MCF 10A (cell line): ENCODE data around the gene STARD9. TPM values are rescaled to one million over a fixed set of nuclear protein-coding genes. Genes with fewer than 3 reads are reported as not detected.

Experiments
- BruUV-seq: library from RNA; stranded (reverse); fragments of 400-500 nt; replicated peaks from 2 replicates; lab custom pipeline; 2021; lab: Mats Ljungman, UMichigan
- CTCF ChIA-PET: fragments of 300-600 bp; sonication (Branson Sonifier 250); formaldehyde crosslinking; extraction: SDS; loops from one replicate; lab custom pipeline; 2021; ENCODE audit warnings: antibody characterized with exemption, inconsistent platforms; lab: Yijun Ruan, JAX
- POLR2A ChIA-PET: fragments of 300-600, 350-650 bp; sonication (Branson Sonifier 250); formaldehyde crosslinking; extraction: SDS; loops from one replicate; lab custom pipeline; 2020; ENCODE audit warnings: antibody characterized with exemption, inconsistent platforms; lab: Yijun Ruan, JAX
- DNase-seq: peaks from one replicate; pipeline ENCODE4 v3.0.0-alpha.2; 2018; ENCODE audit not compliant: unreplicated experiment
- H3K27ac Mint-ChIP-seq: one replicate; pipeline ENCODE4 v1.8.0; 2022; ENCODE audit warnings: mild to moderate bottlenecking, low read depth, mixed read lengths; ENCODE audit not compliant: unreplicated experiment
- H3K27me3 Mint-ChIP-seq: one replicate; pipeline ENCODE4 v1.8.0; 2022; ENCODE audit warnings: mixed read lengths; ENCODE audit not compliant: insufficient read depth, unreplicated experiment
- H3K36me3 Mint-ChIP-seq: one replicate; pipeline ENCODE4 v1.8.0; 2022; ENCODE audit warnings: mild to moderate bottlenecking, moderate library complexity, mixed read lengths; ENCODE audit not compliant: insufficient read depth, unreplicated experiment
- H3K4me1 Mint-ChIP-seq: one replicate; pipeline ENCODE4 v1.8.0; 2022; ENCODE audit warnings: mixed read lengths; ENCODE audit not compliant: insufficient read depth, unreplicated experiment
- H3K4me3 Mint-ChIP-seq: one replicate; pipeline ENCODE4 v1.8.0; 2022; ENCODE audit warnings: mild to moderate bottlenecking, moderate library complexity, mixed read lengths; ENCODE audit not compliant: unreplicated experiment
- H3K9me3 Mint-ChIP-seq: one replicate; pipeline ENCODE4 v1.8.0; 2022; ENCODE audit warnings: mixed read lengths; ENCODE audit not compliant: unreplicated experiment
- intact Hi-C: fragments of 100-400 bp; cut with micrococcal nuclease; formaldehyde crosslinking; loops from 2 replicates; pipeline ENCODE4 v1.14.1; 2022
- total RNA-seq: library from RNA; stranded (reverse); gene quantifications from 2 replicates; pipeline ENCODE4 v1.2.3, GENCODE V29; 2022
- TF ChIP-seq, protein P1 (sequence below): fragments of 200-600 bp; IDR thresholded peaks from one replicate; pipeline ENCODE4 v1.8.0; 2022; ENCODE audit warnings: antibody characterized with exemption, mild to moderate bottlenecking; ENCODE audit not compliant: unreplicated experiment

The STARD9 gene
- total RNA-seq, 1 experiment from 2014 or later: 2.0 TPM

GRCh38 chr15:42726114-42726513 lies 150.7 kb downstream of the STARD9 start:
- no TSS peak for BruUV-seq
- intact Hi-C loops: no loop called here
- no peaks in the 10 kb centered on the region for H3K27me3 Mint-ChIP-seq
- H3K4me1 Mint-ChIP-seq: no peaks in the 10 kb centered on the region
- ChIA-PET CTCF (interaction anchor here (1.1 kb wide), 1 partner anchor 11 kb away, joined by 4 read pairs; no protein-coding TSS in a partner anchor), POLR2A (interaction anchor here (1.3 kb wide), 1 partner anchor 13 kb away, joined by 4 read pairs; no protein-coding TSS in a partner anchor)
- H3K4me3 Mint-ChIP-seq: no peak overlapping the region
- no peaks in the 10 kb centered on the region for H3K9me3 Mint-ChIP-seq
- no peak for DNase-seq
- H3K36me3 Mint-ChIP-seq: peaks cover 61% of the 10 kb centered on the region
- TF ChIP-seq, protein P1, sequence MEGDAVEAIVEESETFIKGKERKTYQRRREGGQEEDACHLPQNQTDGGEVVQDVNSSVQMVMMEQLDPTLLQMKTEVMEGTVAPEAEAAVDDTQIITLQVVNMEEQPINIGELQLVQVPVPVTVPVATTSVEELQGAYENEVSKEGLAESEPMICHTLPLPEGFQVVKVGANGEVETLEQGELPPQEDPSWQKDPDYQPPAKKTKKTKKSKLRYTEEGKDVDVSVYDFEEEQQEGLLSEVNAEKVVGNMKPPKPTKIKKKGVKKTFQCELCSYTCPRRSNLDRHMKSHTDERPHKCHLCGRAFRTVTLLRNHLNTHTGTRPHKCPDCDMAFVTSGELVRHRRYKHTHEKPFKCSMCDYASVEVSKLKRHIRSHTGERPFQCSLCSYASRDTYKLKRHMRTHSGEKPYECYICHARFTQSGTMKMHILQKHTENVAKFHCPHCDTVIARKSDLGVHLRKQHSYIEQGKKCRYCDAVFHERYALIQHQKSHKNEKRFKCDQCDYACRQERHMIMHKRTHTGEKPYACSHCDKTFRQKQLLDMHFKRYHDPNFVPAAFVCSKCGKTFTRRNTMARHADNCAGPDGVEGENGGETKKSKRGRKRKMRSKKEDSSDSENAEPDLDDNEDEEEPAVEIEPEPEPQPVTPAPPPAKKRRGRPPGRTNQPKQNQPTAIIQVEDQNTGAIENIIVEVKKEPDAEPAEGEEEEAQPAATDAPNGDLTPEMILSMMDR: no peak
- H3K27ac Mint-ChIP-seq: no peak overlapping the region

- CTCF ChIA-PET: interaction anchor here (0.7 kb wide), 1 partner anchor 558 kb away, joined by 3 read pairs; no protein-coding TSS in a partner anchor
- H3K9me3 Mint-ChIP-seq: no peaks in the 10 kb centered on the region
Measured at GRCh38 chr15:42727750-42728381, 152.5 kb downstream of the STARD9 start.

DNA sequence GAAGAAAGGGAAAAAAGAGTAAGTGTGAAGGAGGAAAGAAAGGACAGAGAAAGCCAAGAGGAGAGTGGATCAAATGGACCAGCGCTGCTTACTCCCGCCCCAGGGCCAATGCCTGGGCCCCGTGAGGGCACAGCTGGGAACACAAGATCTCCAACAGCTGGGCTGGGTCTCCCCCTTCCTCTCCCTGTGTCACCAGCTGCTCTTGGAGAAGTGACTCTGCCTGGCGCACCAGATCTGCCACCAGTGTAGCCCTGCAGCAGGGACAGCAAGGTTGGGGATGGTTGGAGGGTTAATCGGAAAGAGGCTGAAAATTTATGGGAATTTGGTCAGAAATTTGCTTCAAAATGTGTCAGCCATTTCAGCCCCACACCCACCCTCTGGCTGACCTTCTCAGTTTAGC lies 153.2 kb downstream of the STARD9 start:
- intact Hi-C loops: no loop called here
- no peak overlapping the region for H3K27ac Mint-ChIP-seq
- TF ChIP-seq, protein P1: no peak
- BruUV-seq: no TSS peak
- CTCF ChIA-PET: no interaction called here
- no peak overlapping the region for H3K4me3 Mint-ChIP-seq
- no peaks in the 10 kb centered on the region for H3K4me1 Mint-ChIP-seq
- H3K27me3 Mint-ChIP-seq: no peaks in the 10 kb centered on the region
- no peaks in the 10 kb centered on the region for H3K9me3 Mint-ChIP-seq
- H3K36me3 Mint-ChIP-seq: peaks cover 69% of the 10 kb centered on the region
- no peak for DNase-seq
- POLR2A ChIA-PET: no interaction called here

More at GRCh38 chr15:42727750-42728381, 152.5 kb downstream of the STARD9 start:
- TF ChIP-seq, protein P1: no peak
- no TSS peak for BruUV-seq
- POLR2A ChIA-PET: no interaction called here
- intact Hi-C loops: no loop called here
- Mint-ChIP-seq H3K36me3 (peaks cover 66% of the 10 kb centered on the region), H3K27ac (no peak overlapping the region), H3K27me3 (no peaks in the 10 kb centered on the region), H3K4me1 (no peaks in the 10 kb centered on the region), H3K4me3 (no peak overlapping the region)
- DNase-seq: peak; percentile 41

GRCh38 chr15:42728972-42729371 lies 153.6 kb downstream of the STARD9 start:
- POLR2A ChIA-PET: no interaction called here
- H3K4me1 Mint-ChIP-seq: no peaks in the 10 kb centered on the region
- H3K27ac Mint-ChIP-seq: no peak overlapping the region
- DNase-seq: no peak
- H3K4me3 Mint-ChIP-seq: no peak overlapping the region
- no TSS peak for BruUV-seq
- CTCF ChIA-PET: no interaction called here
- no peaks in the 10 kb centered on the region for H3K27me3 Mint-ChIP-seq
- H3K36me3 Mint-ChIP-seq: peaks cover 64% of the 10 kb centered on the region
- intact Hi-C loops: no loop called here
- TF ChIP-seq, protein P1: no peak
- no peaks in the 10 kb centered on the region for H3K9me3 Mint-ChIP-seq
